Breast epithelium (tissue), 4 donors: ENCODE measurements around the gene SRA1. TPM values are rescaled to one million over a fixed set of nuclear protein-coding genes. Genes with fewer than 3 reads are reported as not detected.
A peak's percentile ranks its signal among the peaks of the same experiment; 100 is the strongest.

Experiments
- DNase-seq, 2 donors: peaks; one replicate each; pipeline ENCODE4 v3.0.0-alpha.2; 2019; ENCODE audit warnings: low spot score in 2 of 2
- H3K27ac ChIP-seq, 2 donors: fragments of 200-600 bp; sonication (generic) in 1 of 2; one replicate each; pipeline ENCODE4 v1.5.1; 2016 to 2019; ENCODE audit warnings: mild to moderate bottlenecking in 1 of 2
- H3K27me3 ChIP-seq, 2 donors: fragments of 200-600 bp; sonication (generic) in 1 of 2; one replicate each; pipeline versions ENCODE4 v1.5.1 to v1.6.0; 2017 to 2019; ENCODE audit warnings: control low read depth in 1 of 2, mild to moderate bottlenecking in 1 of 2
- H3K36me3 ChIP-seq: fragments of 200-600 bp; one replicate; pipeline ENCODE4 v1.5.1; 2019
- H3K4me1 ChIP-seq, 2 donors: fragments of 200-600 bp; sonication (generic); one replicate each; pipeline ENCODE4 v1.5.1; 2016 to 2019; ENCODE audit warnings: control low read depth in 1 of 2
- H3K4me3 ChIP-seq, 3 donors: fragments of 200-600 bp; sonication (generic); 1 replicate in 2 of 3; 2 replicates in 1 of 3; pipeline ENCODE4 v1.5.1; 2016 to 2019; ENCODE audit warnings: mild to moderate bottlenecking in 3 of 3, moderate library complexity in 2 of 3
- H3K9me3 ChIP-seq, 2 donors: fragments of 200-600 bp; sonication (generic) in 1 of 2; one replicate each; pipeline ENCODE4 v1.5.1; 2016 to 2019; ENCODE audit warnings: control low read depth in 1 of 2
- POLR2A ChIP-seq: fragments of 450-650 bp; IDR thresholded peaks from one replicate; pipeline ENCODE4 v1.6.1; 2016; ENCODE audit warnings: antibody characterized with exemption, mild to moderate bottlenecking, moderate library complexity
- POLR2AphosphoS5 ChIP-seq, 3 donors: sonication (generic); formaldehyde crosslinking; IDR thresholded peaks; one replicate each; pipeline ENCODE4 v1.6.1; 2017; ENCODE audit warnings: antibody characterized with exemption in 3 of 3
- intact Hi-C: fragments of 100-400 bp; cut with DNase I; formaldehyde crosslinking; loops from one replicate; pipeline ENCODE4 v1.15.1; 2023; ENCODE audit warnings: low total_unique reads
- total RNA-seq, 3 donors: library from RNA; depleted of rRNA; stranded (reverse); fragments of >200 nt; gene quantifications; one replicate each; pipeline ENCODE4 v1.1.0, GENCODE V29; 2016
- TF ChIP-seq, protein P1 (sequence below), 3 donors: fragments of 450-650 bp; IDR thresholded peaks; one replicate each; pipeline ENCODE4 v1.5.1; 2016 to 2017; ENCODE audit warnings: antibody characterized with exemption in 3 of 3, mild to moderate bottlenecking in 3 of 3, moderate library complexity in 3 of 3

Gene SRA1
- total RNA-seq, 3 donors from 2014 or later, result 13.6 to 28.4 (median 24.9) TPM

DNA sequence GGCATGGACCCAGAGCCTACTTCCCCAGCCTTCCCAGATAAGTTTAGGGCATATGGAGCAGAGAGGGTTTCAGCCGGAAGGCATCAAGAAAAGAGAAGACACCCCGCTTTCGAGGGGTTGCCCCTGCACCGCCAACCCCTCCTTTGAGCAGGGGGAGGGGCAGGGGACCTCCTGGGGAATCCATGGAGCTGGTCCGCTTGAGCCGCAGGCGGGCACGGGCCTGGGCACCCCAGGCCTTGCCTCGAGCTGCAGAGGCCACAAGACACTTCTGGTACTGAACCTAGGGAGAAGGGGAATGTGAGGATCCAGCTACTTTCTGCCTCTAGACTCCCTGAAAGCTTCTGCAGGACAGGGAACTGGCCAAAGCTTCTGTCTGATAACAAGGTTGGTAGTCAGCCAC lies 1.3 kb upstream of the SRA1 start:
- H3K4me3 ChIP-seq, result no peak overlapping the region

DNA sequence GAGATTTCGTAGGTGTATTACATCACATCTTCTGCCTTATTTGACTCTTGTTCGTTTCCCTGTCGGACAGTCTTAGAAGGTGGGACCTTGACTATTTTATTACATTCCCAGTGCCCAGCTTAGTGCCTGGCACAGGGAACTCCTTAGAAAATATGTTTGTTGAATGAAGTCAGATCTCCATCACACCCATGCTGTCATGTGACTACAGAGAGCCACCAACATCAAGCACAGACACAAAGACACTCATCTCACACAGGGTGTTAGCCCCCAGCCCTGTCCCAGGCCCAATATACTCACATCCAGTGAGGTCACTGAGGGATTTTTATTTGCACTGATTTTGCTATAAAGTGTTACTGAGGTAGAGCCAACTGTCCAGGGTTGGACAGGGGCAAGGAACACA lies 692 bp upstream of the SRA1 start:
- peak overlapping the region; percentile 94 to 96 for H3K27ac ChIP-seq
- no peaks in the 10 kb centered on the region for H3K9me3 ChIP-seq
- no peaks in the 10 kb centered on the region for H3K36me3 ChIP-seq
- DNase-seq, result no peak
- peak overlapping the region in 1 of 3 donors; percentile 91 for H3K4me3 ChIP-seq
- H3K4me1 ChIP-seq, result peaks cover 0 to 15% of the 10 kb centered on the region in 2 donors
- TF ChIP-seq, protein P1, sequence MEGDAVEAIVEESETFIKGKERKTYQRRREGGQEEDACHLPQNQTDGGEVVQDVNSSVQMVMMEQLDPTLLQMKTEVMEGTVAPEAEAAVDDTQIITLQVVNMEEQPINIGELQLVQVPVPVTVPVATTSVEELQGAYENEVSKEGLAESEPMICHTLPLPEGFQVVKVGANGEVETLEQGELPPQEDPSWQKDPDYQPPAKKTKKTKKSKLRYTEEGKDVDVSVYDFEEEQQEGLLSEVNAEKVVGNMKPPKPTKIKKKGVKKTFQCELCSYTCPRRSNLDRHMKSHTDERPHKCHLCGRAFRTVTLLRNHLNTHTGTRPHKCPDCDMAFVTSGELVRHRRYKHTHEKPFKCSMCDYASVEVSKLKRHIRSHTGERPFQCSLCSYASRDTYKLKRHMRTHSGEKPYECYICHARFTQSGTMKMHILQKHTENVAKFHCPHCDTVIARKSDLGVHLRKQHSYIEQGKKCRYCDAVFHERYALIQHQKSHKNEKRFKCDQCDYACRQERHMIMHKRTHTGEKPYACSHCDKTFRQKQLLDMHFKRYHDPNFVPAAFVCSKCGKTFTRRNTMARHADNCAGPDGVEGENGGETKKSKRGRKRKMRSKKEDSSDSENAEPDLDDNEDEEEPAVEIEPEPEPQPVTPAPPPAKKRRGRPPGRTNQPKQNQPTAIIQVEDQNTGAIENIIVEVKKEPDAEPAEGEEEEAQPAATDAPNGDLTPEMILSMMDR (IDR thresholded peaks at IDR 0.05), result no peak
- TF ChIP-seq POLR2AphosphoS5 (IDR thresholded peaks at IDR 0.05) (no peak), POLR2A (no peak)
- H3K27me3 ChIP-seq, result no peaks in the 10 kb centered on the region
- intact Hi-C loops, result loop anchor here (5.0 kb wide), 1 partner anchor 79 kb away; the partner anchor contains the start of gene TMCO6

More for the DNA sequence above, 1.3 kb upstream of the SRA1 start:
- peaks cover 0 to 20% of the 10 kb centered on the region in 2 donors for H3K4me1 ChIP-seq
- peak overlapping the region; percentile 94 to 96 for H3K27ac ChIP-seq
- no peaks in the 10 kb centered on the region for H3K9me3 ChIP-seq
- intact Hi-C loops, result loop anchor here (5.0 kb wide), 1 partner anchor 79 kb away; the partner anchor contains the start of gene TMCO6
- DNase-seq, result no peak
- no peak for TF ChIP-seq POLR2AphosphoS5 (IDR thresholded peaks at IDR 0.05)
- TF ChIP-seq, protein P1 (IDR thresholded peaks at IDR 0.05), result no peak
- no peak for TF ChIP-seq POLR2A
- H3K36me3 ChIP-seq, result no peaks in the 10 kb centered on the region
- no peaks in the 10 kb centered on the region for H3K27me3 ChIP-seq

DNA sequence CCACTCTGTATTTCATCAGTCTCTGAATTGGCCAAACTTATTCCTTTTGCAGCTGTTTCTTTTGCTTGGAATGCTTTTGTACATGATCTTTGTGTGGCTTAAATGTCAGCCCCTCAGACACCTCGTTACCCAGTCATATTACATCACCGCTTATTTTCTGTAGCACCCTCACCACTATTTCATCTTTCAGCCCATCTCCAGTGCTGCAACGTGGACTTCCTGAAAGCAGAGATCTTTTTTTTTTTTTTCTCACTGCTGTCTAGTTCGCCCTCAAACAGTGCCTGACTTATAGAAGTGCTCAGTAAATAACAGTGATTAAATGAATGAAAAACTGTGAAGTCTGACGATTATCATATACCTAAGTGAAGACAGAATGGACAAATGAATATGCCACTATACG lies 835 bp downstream of the SRA1 start:
- peak overlapping the region in 1 of 2 donors; percentile 94 for H3K27ac ChIP-seq
- H3K9me3 ChIP-seq, result no peaks in the 10 kb centered on the region
- no peak for TF ChIP-seq POLR2A
- no peak for TF ChIP-seq POLR2AphosphoS5 (IDR thresholded peaks at IDR 0.05)
- TF ChIP-seq, protein P1 (IDR thresholded peaks at IDR 0.05), result no peak
- no peaks in the 10 kb centered on the region for H3K27me3 ChIP-seq
- peak overlapping the region; percentile 81 to 91 (median 81) for H3K4me3 ChIP-seq
- intact Hi-C loops, result loop anchor here (5.0 kb wide), 1 partner anchor 81 kb away; the partner anchor contains the start of gene TMCO6
- no peak for DNase-seq
- H3K36me3 ChIP-seq, result no peaks in the 10 kb centered on the region
- H3K4me1 ChIP-seq, result peaks cover 0 to 10% of the 10 kb centered on the region in 2 donors

DNA sequence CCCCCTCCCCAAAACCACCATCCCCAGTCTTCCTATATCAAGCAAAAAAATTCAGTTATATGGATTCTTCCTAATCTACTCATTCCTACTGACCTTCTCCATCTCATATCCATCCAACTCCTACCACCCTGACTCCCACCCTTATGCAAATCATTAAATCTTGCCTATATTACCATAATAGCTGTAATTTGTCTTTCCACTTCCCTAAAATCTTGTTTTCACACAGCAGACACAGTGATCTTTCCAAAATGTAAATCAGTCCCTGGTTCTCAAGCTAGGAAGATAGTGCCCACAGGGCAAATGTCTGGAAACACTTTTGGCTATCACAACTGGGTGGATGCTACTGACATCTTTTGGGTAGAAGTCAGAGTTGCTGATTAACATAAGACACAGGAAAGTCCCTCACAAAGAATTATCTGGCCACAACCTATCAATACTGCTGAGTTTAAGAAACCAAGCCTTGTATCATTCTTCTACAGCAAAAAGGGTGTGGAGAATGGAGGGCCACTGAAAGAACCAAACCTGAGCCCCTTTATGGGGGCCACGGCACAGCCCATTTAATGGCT lies 1.4 kb downstream of the SRA1 start:
- Histone ChIP-seq H3K4me1 (peaks cover 0 to 10% of the 10 kb centered on the region in 2 donors), H3K36me3 (no peaks in the 10 kb centered on the region), H3K27me3 (no peaks in the 10 kb centered on the region), H3K4me3 (peak overlapping the region in 2 of 3 donors; percentile 81 to 91), H3K9me3 (no peaks in the 10 kb centered on the region), H3K27ac (peak overlapping the region in 1 of 2 donors; percentile 94)
- no peak for TF ChIP-seq POLR2AphosphoS5 (IDR thresholded peaks at IDR 0.05)
- TF ChIP-seq, protein P1 (IDR thresholded peaks at IDR 0.05), result no peak
- no peak for TF ChIP-seq POLR2A
- DNase-seq, result no peak
- intact Hi-C loops, result loop anchor here (5.0 kb wide), 1 partner anchor 81 kb away; the partner anchor contains the start of gene TMCO6

DNA sequence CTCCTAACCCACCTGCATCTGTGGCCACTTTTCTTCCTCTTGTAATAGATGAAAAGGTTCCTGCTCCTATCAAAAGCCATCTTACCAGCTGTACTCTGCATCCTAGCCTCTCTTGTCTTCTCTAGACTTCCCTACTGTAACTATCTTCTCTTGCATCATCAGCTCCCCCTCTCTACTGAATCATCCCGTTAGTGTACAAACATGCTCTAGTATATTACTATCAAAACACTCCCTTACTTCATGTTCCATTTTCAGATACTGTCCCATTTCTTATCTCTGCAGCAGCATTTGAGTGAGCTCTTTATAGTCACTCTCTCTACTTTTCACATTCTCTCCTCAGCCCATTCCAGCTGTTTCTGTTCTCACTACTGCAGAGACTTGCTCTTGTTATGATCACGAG lies 2.8 kb downstream of the SRA1 start:
- H3K9me3 ChIP-seq, result no peaks in the 10 kb centered on the region
- no peak for DNase-seq
- TF ChIP-seq POLR2A, result no peak
- TF ChIP-seq, protein P1 (IDR thresholded peaks at IDR 0.05), result no peak
- TF ChIP-seq POLR2AphosphoS5 (IDR thresholded peaks at IDR 0.05), result no peak
- H3K4me1 ChIP-seq, result peaks cover 0 to 16% of the 10 kb centered on the region in 2 donors
- intact Hi-C loops, result no loop called here
- H3K27ac ChIP-seq, result no peak overlapping the region
- H3K27me3 ChIP-seq, result no peaks in the 10 kb centered on the region
- H3K4me3 ChIP-seq, result no peak overlapping the region
- H3K36me3 ChIP-seq, result no peaks in the 10 kb centered on the region
